ENCODE results near the gene P2RY6. TPM values are rescaled to one million over a fixed set of nuclear protein-coding genes. Genes with fewer than 3 reads are reported as not detected.

The P2RY6 gene
- total RNA-seq, 1 donor, result 1.2 TPM

DNA sequence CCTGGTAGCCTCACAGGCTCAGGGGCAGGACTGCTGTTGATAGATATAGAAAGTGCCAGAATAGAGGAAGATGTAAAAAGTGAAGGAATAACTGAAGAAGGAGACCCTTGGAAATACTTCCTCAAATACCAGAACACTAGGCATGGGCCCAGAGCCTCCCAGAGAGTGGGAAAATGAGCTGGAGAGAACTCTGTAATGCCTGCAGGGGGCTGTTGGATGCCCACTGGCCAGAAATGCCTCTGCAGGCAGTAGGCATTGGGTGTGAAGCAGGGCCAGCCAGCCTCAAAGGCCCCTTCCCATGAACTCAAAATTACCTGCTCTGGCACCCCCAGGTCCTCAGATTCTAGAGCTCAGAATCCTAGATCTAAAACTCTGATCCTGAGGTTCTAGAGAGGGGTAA is 38.9 kb upstream of the P2RY6 start:
- DNase-seq (ENCODE audit: low read depth), result no peak
- TF ChIP-seq, protein P1, sequence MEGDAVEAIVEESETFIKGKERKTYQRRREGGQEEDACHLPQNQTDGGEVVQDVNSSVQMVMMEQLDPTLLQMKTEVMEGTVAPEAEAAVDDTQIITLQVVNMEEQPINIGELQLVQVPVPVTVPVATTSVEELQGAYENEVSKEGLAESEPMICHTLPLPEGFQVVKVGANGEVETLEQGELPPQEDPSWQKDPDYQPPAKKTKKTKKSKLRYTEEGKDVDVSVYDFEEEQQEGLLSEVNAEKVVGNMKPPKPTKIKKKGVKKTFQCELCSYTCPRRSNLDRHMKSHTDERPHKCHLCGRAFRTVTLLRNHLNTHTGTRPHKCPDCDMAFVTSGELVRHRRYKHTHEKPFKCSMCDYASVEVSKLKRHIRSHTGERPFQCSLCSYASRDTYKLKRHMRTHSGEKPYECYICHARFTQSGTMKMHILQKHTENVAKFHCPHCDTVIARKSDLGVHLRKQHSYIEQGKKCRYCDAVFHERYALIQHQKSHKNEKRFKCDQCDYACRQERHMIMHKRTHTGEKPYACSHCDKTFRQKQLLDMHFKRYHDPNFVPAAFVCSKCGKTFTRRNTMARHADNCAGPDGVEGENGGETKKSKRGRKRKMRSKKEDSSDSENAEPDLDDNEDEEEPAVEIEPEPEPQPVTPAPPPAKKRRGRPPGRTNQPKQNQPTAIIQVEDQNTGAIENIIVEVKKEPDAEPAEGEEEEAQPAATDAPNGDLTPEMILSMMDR (IDR thresholded peaks at IDR 0.05; ENCODE audit: insufficient read depth, low read length), result no peak
- H3K4me3 ChIP-seq (ENCODE audit: low read depth, low read length), result no peak overlapping the region

DNA sequence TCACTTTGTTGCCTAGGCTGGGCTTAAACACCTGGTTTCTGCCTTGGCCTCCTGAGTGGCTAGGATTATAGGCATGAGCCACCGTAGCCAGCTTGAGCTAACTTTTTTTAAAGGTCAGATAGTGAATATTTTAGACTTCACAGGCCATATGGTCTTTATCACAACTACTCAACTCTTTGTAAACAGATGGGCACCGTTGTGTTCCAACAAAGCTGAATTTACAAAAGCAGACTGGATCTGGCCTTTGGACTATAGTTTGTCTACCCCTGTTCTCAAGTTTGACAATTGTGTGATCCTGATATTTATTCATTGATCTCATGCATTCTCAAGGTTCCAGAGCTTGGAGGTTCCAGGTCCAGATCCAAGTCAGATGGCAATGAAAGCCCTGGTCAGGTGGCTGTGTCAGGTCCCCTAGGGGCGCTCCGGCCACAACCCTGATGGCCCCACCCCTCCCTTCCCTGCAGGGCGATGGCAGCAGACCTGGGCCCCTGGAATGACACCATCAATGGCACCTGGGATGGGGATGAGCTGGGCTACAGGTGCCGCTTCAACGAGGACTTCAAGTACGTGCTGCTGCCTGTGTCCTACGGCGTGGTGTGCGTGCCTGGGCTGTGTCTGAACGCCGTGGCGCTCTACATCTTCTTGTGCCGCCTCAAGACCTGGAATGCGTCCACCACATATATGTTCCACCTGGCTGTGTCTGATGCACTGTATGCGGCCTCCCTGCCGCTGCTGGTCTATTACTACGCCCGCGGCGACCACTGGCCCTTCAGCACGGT is 38.3 kb upstream of the P2RY6 start:
- H3K4me3 ChIP-seq (ENCODE audit: low read depth, low read length), result no peak overlapping the region
- TF ChIP-seq, protein P1 (IDR thresholded peaks at IDR 0.05; ENCODE audit: insufficient read depth, low read length), result no peak
- peak; percentile 12 for DNase-seq (ENCODE audit: low read depth)

DNA sequence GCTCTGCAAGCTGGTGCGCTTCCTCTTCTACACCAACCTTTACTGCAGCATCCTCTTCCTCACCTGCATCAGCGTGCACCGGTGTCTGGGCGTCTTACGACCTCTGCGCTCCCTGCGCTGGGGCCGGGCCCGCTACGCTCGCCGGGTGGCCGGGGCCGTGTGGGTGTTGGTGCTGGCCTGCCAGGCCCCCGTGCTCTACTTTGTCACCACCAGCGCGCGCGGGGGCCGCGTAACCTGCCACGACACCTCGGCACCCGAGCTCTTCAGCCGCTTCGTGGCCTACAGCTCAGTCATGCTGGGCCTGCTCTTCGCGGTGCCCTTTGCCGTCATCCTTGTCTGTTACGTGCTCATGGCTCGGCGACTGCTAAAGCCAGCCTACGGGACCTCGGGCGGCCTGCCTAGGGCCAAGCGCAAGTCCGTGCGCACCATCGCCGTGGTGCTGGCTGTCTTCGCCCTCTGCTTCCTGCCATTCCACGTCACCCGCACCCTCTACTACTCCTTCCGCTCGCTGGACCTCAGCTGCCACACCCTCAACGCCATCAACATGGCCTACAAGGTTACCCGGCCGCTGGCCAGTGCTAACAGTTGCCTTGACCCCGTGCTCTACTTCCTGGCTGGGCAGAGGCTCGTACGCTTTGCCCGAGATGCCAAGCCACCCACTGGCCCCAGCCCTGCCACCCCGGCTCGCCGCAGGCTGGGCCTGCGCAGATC is 37.5 kb upstream of the P2RY6 start:
- no peak for DNase-seq (ENCODE audit: low read depth)
- no peak overlapping the region for H3K4me3 ChIP-seq (ENCODE audit: low read depth, low read length)
- TF ChIP-seq, protein P1 (IDR thresholded peaks at IDR 0.05; ENCODE audit: insufficient read depth, low read length), result no peak

DNA sequence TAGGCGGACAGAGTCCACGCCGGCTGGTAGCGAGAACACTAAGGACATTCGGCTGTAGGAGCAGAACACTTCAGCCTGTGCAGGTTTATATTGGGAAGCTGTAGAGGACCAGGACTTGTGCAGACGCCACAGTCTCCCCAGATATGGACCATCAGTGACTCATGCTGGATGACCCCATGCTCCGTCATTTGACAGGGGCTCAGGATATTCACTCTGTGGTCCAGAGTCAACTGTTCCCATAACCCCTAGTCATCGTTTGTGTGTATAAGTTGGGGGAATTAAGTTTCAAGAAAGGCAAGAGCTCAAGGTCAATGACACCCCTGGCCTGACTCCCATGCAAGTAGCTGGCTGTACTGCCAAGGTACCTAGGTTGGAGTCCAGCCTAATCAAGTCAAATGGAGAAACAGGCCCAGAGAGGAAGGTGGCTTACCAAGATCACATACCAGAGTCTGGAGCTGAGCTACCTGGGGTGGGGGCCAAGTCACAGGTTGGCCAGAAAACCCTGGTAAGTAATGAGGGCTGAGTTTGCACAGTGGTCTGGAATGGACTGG is 36.8 kb upstream of the P2RY6 start:
- TF ChIP-seq, protein P1 (IDR thresholded peaks at IDR 0.05; ENCODE audit: insufficient read depth, low read length), result no peak
- no peak overlapping the region for H3K4me3 ChIP-seq (ENCODE audit: low read depth, low read length)
- no peak for DNase-seq (ENCODE audit: low read depth)

DNA sequence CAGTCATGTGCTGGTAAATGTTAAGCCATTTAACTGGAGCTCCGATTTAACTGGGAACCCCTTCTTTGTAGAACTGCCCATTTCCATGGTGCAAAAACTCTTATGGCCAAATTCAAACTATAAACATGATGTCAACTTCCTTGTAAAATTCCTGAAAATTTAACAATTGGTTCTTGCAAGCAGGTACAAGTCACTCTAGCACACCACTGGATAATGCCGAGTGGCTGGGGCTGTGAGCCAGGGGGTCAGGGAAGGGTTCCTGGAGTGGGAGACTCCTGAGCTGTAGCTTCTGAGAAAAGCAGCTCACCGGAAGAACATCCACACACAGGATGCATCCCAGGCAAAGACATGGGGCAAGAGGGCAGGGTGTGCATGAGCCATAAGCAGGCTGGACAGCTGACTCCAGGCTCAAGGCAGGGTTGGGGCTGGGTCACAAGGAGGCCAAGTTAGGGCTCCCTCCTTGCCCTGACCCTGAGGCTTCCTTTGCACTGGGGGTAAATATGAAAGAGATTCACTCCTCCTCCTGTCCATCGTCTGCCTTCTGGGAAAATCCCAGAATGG is 35.9 kb upstream of the P2RY6 start:
- no peak for DNase-seq (ENCODE audit: low read depth)
- TF ChIP-seq, protein P1 (IDR thresholded peaks at IDR 0.05; ENCODE audit: insufficient read depth, low read length), result no peak
- no peak overlapping the region for H3K4me3 ChIP-seq (ENCODE audit: low read depth, low read length)

DNA sequence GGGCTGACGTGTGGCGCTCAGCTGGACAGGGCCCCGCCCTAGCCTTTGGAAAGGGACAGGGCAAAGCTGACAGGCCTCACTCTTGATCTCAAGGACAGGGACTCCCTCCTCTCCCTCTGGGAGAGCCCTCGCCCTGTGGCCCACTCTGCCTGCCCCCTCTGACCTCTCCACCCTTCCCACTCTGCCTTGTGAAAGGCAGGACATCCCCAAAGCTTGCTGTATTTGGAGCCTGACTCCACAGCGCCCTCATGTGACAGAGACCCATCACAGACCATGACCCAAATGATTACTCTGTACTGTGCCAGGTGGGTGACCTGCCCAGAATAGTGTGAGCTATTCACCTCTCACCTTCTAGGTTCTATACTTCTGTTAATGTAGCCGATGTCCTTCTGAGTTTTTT is 35.3 kb upstream of the P2RY6 start:
- TF ChIP-seq, protein P1 (IDR thresholded peaks at IDR 0.05; ENCODE audit: insufficient read depth, low read length), result peak; percentile 58
- DNase-seq (ENCODE audit: low read depth), result peak; percentile 41

More for the DNA sequence above, 35.3 kb upstream of the P2RY6 start:
- no peak overlapping the region for H3K4me3 ChIP-seq (ENCODE audit: low read depth, low read length)

All from fibroblast of the aortic adventitia (primary cell).